ENCODE data around the gene PNMA8C.

The PNMA8C gene

DNA sequence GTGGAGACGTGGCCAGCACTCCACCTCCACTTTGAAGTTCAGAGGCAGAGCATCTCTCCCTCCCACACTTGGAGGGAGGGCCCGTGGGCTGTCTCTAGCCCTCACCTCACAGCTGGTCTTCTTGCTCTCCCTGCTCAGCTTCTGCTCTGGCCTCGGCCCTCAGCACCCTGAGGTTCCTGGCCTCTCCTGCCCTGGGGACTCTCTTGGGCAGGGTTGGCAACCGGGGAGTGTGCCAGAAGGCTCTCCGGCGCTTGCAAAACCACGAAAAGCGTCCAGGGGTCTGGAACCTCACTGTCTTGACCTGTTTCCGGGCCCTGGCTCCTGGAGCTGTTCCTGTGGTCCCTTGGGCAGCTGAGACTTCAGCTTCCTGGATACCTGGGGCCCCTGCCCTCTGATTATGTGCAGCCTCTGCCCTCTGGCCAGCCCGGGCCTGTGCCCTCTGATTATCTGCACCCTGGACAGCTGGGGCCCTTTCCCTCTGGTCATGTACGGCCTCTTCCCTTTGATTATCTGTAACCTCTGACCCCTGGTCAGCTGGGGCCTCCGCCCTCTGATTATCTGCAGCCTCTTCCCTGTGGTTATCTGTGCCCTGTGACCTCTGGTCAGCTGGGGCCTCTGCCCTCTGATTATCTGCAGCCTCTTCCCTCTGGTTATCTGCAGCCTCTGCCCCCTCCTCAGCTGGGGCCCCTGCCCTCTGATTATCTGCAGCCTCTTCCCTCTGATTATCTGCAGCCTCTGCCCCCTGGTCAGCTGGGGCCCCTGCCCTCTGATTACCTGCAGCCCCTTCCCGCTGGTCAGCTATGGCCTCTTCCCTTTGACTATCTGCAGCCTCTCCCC is 17.4 kb downstream of the PNMA8C start:
- no peaks in the 10 kb centered on the region for H4K20me1 ChIP-seq (ENCODE audit: insufficient read depth, low read length)
- TF ChIP-seq, protein P1, sequence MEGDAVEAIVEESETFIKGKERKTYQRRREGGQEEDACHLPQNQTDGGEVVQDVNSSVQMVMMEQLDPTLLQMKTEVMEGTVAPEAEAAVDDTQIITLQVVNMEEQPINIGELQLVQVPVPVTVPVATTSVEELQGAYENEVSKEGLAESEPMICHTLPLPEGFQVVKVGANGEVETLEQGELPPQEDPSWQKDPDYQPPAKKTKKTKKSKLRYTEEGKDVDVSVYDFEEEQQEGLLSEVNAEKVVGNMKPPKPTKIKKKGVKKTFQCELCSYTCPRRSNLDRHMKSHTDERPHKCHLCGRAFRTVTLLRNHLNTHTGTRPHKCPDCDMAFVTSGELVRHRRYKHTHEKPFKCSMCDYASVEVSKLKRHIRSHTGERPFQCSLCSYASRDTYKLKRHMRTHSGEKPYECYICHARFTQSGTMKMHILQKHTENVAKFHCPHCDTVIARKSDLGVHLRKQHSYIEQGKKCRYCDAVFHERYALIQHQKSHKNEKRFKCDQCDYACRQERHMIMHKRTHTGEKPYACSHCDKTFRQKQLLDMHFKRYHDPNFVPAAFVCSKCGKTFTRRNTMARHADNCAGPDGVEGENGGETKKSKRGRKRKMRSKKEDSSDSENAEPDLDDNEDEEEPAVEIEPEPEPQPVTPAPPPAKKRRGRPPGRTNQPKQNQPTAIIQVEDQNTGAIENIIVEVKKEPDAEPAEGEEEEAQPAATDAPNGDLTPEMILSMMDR (IDR thresholded peaks at IDR 0.05; ENCODE audit: low read depth, low read length) = no peak
- no peak for TF ChIP-seq EZH2phosphoT487 (IDR thresholded peaks at IDR 0.05; ENCODE audit: low read depth)
- no peaks in the 10 kb centered on the region for H3K36me3 ChIP-seq (replicated peaks; ENCODE audit: low read depth, low read length)
- H3K4me1 ChIP-seq (ENCODE audit: low read length) = no peaks in the 10 kb centered on the region
- H3K79me2 ChIP-seq (ENCODE audit: low read length) = no peaks in the 10 kb centered on the region
- H3K27ac ChIP-seq (ENCODE audit: low read length) = no peak overlapping the region
- H3K4me3 ChIP-seq (ENCODE audit: low read length) = no peak overlapping the region
- H3K9ac ChIP-seq (ENCODE audit: low read length) = no peak overlapping the region
- no peaks in the 10 kb centered on the region for H3K9me3 ChIP-seq (ENCODE audit: insufficient read depth, low read length)
- H2AFZ ChIP-seq (ENCODE audit: low read depth, low read length) = no peak overlapping the region
- H3K27me3 ChIP-seq (ENCODE audit: low read depth, low read length) = peaks cover 4% of the 10 kb centered on the region
- no peak overlapping the region for H3K4me2 ChIP-seq (ENCODE audit: low read length)

DNA sequence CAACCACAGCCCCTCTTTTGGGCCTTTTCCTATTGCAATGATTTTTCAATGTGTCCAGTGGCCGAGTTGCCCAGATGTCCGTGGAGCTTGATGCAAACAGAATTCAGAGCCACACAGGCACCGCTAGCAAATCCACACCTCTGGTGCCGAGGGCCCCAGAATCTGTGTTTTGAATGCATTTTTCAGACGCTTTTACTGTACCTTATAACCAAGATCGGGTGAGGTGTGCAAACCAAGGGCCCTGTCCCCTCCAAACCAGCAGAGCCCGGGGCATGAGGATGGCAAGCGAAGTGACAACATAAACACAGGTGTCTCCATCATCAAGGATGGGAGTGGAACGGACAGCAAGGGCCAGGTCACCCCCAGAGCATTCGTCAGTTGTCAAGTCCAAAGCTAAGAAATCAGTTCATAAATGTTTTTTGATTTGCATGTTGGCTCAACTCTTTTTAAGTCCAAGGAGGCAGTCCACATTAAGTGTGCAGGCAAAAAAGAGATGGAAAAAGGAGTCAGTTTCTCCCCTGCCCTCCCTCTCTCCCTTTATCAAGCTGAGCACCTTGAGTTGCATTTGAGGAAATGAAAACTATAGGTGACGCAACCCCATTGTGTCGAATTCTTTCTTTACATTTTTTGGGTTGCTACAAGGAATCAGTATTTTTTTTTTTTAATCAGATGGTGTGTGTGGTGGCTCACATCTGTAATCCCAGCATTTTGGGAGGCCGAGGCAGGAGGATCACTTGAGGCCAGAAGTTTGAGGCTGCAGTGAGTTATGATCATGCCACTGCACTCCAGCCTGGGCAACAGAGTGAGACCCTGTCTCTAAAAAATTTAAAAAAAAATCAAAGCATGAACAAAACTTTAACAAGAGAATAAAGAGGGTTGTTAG is 18.3 kb downstream of the PNMA8C start:
- peaks cover 4% of the 10 kb centered on the region for H3K27me3 ChIP-seq (ENCODE audit: low read depth, low read length)
- no peaks in the 10 kb centered on the region for H3K79me2 ChIP-seq (ENCODE audit: low read length)
- H3K9ac ChIP-seq (ENCODE audit: low read length) = no peak overlapping the region
- TF ChIP-seq, protein P1 (IDR thresholded peaks at IDR 0.05; ENCODE audit: low read depth, low read length) = no peak
- no peak for TF ChIP-seq EZH2phosphoT487 (IDR thresholded peaks at IDR 0.05; ENCODE audit: low read depth)
- H3K4me2 ChIP-seq (ENCODE audit: low read length) = no peak overlapping the region
- no peak overlapping the region for H3K27ac ChIP-seq (ENCODE audit: low read length)
- H3K9me3 ChIP-seq (ENCODE audit: insufficient read depth, low read length) = no peaks in the 10 kb centered on the region
- no peaks in the 10 kb centered on the region for H4K20me1 ChIP-seq (ENCODE audit: insufficient read depth, low read length)
- H3K4me3 ChIP-seq (ENCODE audit: low read length) = no peak overlapping the region
- no peak overlapping the region for H2AFZ ChIP-seq (ENCODE audit: low read depth, low read length)
- no peaks in the 10 kb centered on the region for H3K36me3 ChIP-seq (replicated peaks; ENCODE audit: low read depth, low read length)
- H3K4me1 ChIP-seq (ENCODE audit: low read length) = no peaks in the 10 kb centered on the region

DNA sequence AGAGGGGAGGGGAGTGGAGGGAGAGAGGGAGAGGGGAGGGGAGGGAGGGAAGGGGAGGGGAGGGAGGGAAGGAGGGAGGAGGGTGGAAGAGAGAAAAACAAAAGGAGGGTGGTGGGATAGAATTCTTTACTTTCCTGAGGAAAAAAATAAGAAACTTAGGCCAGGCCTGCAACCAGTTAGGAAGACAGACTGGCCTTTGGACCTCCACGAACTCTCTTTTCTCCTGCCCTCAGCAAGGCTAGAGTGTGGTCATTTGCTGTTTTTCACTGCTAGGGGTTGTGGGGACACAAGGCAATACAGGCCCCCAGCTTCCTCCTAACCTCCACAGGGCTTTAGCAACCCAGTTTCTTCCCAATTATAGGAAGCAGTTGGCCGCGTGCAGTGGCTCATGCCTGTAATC is 19.5 kb downstream of the PNMA8C start:
- no peaks in the 10 kb centered on the region for H3K36me3 ChIP-seq (replicated peaks; ENCODE audit: low read depth, low read length)
- no peaks in the 10 kb centered on the region for H3K9me3 ChIP-seq (ENCODE audit: insufficient read depth, low read length)
- no peaks in the 10 kb centered on the region for H4K20me1 ChIP-seq (ENCODE audit: insufficient read depth, low read length)
- no peak overlapping the region for H3K4me3 ChIP-seq (ENCODE audit: low read length)
- H3K4me2 ChIP-seq (ENCODE audit: low read length) = no peak overlapping the region
- no peak overlapping the region for H3K27ac ChIP-seq (ENCODE audit: low read length)
- H3K4me1 ChIP-seq (ENCODE audit: low read length) = no peaks in the 10 kb centered on the region
- H3K9ac ChIP-seq (ENCODE audit: low read length) = no peak overlapping the region
- H3K27me3 ChIP-seq (ENCODE audit: low read depth, low read length) = peaks cover 4% of the 10 kb centered on the region
- TF ChIP-seq, protein P1 (IDR thresholded peaks at IDR 0.05; ENCODE audit: low read depth, low read length) = no peak
- no peak for TF ChIP-seq EZH2phosphoT487 (IDR thresholded peaks at IDR 0.05; ENCODE audit: low read depth)
- no peak overlapping the region for H2AFZ ChIP-seq (ENCODE audit: low read depth, low read length)
- no peaks in the 10 kb centered on the region for H3K79me2 ChIP-seq (ENCODE audit: low read length)

DNA sequence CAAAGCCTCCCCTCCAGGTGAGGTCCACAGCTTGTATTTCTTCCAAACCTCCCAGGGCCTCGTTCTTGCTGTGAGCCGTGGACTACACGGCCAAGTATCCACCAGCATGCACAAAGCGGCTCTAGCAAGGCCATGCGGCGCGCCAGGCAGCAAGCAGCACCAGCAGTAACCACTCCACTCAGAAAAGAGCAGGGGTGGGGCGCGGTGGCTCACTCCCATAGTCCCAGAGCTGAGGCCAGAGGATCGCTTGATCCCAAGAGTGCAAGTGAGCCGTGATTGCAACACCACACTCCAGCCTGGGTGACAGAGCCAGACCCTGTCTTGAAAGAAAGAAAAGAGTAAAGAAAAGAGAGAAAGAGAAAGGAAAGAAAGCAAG is 20.1 kb downstream of the PNMA8C start:
- Histone ChIP-seq H3K79me2 (ENCODE audit: low read length) (no peaks in the 10 kb centered on the region), H2AFZ (ENCODE audit: low read depth, low read length) (no peak overlapping the region), H3K4me1 (ENCODE audit: low read length) (no peaks in the 10 kb centered on the region), H3K9ac (ENCODE audit: low read length) (no peak overlapping the region), H3K9me3 (ENCODE audit: insufficient read depth, low read length) (no peaks in the 10 kb centered on the region), H3K27me3 (ENCODE audit: low read depth, low read length) (peaks cover 4% of the 10 kb centered on the region), H3K36me3 (replicated peaks; ENCODE audit: low read depth, low read length) (no peaks in the 10 kb centered on the region), H4K20me1 (ENCODE audit: insufficient read depth, low read length) (no peaks in the 10 kb centered on the region), H3K4me2 (ENCODE audit: low read length) (no peak overlapping the region), H3K4me3 (ENCODE audit: low read length) (no peak overlapping the region), H3K27ac (ENCODE audit: low read length) (no peak overlapping the region)
- TF ChIP-seq, protein P1 (IDR thresholded peaks at IDR 0.05; ENCODE audit: low read depth, low read length) = no peak
- no peak for TF ChIP-seq EZH2phosphoT487 (IDR thresholded peaks at IDR 0.05; ENCODE audit: low read depth)

Data from OCI-LY3 (cell line).